Measurements from ENCODE around the gene ADAMTSL3.
"Not testable (repeated sequence)": the region's sequence is repeated elsewhere in the genome, so short reads cannot be mapped to it uniquely, and the experiment has no call there.

The ADAMTSL3 gene

DNA sequence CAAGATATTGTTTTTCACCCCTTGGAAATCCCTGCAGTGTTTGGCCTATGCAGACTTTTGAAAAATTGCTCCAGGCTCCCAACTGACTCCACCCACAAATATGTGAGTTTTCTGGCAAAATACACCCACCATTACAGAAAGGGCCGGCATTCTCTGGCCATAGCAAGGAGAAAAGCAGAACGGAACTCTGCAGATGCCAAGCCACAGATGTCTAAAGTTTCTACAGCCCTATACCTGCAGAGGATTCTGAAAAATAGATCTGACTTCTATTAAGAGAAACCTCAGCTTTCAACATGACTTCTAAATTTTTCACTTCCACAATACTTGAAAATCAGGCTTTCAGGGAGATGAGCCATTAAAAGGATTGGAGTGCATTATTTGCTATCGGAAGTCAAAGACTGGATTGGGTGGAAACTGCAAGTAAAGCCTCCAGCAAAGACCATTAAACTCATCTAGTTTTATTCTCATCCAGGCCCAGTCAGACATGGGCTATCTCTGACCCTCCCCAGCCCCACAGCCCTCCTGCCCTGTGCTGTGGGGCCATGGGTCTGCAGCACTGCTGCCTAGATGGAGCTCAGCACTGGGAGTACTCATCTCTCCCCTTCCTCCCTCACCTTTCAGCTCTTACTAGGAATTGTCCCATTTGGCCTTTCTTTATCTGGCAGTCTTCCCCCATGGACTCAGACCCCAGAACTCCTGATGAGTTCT lies 338.6 kb downstream of the ADAMTSL3 start:
- DNase-seq: no peak

- DNase-seq: no peak
These were observed 339.7 kb downstream of the ADAMTSL3 start for GRCh38 chr15:83993591-83993990.

DNA sequence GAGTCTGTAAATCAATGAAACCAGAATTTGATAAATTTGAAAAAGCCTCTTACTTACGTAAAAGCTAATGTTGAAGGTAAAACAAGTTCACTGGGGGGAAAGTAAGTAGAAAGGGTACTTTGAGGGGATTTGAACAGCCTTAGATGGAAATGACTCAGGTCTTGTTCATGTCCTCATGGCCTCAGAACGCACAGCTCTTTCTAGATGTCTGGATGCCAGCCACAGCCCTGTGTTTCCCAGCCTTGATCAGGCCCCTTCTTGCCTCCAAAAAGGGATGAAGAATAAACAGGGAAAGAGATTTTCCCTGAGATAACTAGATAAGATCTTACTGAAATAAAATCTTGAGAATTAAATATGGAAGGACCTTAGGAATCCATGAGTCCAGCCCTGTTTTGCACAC lies 344.6 kb downstream of the ADAMTSL3 start:
- DNase-seq: no peak

- no peak for DNase-seq
These were observed 345.6 kb downstream of the ADAMTSL3 start for GRCh38 chr15:83999396-84000135.

DNA sequence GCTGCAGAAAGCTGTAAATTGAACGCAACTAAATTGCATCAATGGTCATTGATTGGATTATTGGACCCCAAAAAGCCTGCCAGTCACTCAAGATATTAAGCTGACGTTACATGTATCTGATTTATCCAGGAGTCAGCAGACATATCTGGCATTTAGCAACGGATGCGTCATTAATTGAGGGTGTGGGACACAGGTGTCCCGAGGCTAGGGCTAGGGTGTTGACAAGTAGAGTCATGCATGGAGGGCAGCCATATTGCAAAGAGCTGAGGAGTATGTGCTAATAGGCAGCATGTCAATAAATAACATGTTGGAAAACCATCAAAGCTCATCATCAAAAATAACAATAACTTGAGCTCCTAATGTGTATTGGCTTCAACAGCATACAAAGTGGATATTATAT lies 347.1 kb downstream of the ADAMTSL3 start:
- DNase-seq: no peak

- no peak for DNase-seq
These were observed 347.7 kb downstream of the ADAMTSL3 start for GRCh38 chr15:84001655-84002054.

DNA sequence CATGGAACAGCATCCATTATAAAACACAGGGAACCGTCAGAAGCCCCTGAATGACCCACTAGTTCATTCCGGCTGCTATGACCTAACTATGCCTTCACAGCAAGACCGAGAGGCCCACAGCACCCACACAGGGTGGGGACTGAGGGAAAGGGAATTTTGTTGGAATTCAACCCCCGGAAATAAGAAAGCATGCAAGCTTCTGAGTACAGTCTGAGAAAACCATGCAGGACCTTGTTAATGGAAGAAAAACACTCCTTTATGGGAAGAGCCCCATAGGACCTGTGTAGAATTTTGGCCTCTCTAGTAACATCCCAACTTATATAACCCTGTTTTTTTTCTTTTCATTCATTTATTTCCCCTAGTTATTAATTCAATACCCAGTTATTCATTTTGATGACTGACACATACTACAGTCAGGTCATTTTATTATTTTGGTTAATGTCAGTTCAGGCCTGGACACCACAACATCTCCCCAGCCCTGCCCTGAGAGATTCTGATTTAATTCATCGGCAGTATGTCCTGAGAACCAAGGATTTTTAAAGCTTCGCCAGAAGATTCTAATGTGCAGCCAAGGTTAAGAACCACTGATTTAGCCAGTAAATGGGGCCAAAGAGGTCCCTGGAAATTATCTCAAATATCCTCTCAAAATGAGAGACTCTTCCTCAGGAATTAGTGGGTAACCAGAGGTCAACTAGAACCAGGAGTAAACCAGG lies 350.0 kb downstream of the ADAMTSL3 start:
- DNase-seq: no peak

DNA sequence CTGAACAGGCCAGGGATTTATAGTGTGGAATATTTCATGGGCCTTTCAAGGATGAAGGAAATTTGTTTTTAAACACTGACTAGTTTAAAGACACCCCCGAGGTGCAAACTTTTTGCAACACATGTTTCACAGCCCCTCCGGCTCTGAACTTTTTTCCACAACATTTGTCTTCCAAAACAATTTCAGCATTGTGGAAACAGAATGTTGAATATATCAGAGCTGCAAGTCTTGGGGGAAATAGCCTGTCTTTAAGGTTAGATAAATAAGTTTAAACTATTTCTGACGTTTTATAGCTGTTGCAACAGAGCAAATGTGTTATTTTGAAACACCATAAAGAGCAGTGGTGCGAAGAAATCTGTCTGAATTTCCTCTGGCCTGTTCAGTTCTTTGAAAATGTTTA lies 352.5 kb downstream of the ADAMTSL3 start:
- no peak for DNase-seq

DNA sequence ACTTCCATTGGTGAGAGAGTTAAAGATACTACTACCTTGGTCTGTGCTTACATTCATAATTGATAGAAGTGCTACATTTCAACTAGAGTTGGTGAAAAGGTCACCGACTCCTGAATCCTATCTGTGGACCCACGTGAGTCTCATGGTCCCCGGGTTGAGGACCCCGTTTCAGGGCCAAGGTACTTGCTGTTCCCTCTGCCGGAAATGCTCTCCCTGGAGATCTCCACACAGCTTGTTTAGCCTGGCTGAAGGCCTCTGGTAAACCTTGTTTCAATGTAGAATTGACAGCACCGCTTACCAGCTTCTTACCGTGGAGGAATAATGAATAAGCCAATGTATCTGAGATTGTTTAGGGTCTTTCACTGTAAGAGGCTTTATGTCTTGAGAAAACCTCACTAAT lies 355.7 kb downstream of the ADAMTSL3 start:
- no peak for DNase-seq

- no peak for DNase-seq
These were observed 356.3 kb downstream of the ADAMTSL3 start for GRCh38 chr15:84010246-84010645.

DNA sequence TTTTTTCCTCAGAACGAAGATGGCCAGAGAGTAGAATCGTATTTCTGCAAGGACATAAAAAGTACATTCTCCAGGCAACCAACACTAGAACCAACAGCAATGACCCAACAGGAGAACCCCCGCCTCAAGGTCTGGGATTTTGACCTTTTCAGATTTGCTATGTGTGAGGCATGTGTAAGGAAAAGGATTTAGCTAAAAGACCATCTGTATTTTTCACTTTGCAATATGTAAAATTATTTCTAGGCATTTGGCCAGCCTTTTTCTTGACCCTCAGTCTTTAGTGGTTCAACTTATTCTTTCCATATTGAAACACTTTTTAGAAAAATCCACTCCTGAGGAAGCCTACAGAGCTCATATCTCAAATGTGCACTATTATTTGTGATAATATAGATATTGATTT lies 362.4 kb downstream of the ADAMTSL3 start:
- no peak for DNase-seq

DNA sequence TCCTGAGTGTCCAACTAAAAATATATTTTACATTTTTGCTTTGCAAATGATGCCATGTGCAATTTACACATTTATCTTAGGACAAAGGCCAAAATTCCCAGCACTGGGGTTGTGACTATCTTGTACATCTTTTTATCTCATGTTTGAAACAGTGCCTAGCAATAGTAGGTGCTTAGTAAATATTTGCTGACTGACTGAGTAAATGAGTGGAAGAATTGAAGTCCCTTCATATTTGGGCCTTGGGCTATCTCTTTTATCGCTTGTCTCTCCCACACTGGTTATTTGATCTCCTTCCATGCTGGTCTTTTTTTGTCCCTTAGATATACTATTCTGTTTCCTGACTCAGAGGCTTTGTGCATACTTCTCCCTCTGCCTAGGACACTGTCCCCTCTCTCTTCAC lies 368.6 kb downstream of the ADAMTSL3 start:
- DNase-seq: no peak

DNA sequence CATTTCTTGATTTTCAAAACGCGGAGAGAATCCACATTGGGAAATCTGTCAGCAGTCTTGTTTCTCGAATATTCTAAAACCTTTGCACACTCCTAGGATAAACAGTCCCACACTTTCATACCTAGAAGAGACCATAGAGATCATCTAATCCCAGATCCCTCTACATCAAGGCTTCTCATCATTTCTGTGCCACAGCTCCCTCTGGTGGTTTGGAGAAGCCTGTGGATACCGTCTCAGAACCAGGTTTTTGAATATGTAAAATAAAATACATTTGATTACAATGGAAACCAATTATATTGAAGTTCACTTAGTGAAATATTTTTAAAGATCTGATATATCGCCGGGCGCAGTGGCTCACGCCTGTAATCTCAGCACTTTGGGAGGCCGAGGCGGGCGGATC lies 369.7 kb downstream of the ADAMTSL3 start:
- DNase-seq: no peak

DNA sequence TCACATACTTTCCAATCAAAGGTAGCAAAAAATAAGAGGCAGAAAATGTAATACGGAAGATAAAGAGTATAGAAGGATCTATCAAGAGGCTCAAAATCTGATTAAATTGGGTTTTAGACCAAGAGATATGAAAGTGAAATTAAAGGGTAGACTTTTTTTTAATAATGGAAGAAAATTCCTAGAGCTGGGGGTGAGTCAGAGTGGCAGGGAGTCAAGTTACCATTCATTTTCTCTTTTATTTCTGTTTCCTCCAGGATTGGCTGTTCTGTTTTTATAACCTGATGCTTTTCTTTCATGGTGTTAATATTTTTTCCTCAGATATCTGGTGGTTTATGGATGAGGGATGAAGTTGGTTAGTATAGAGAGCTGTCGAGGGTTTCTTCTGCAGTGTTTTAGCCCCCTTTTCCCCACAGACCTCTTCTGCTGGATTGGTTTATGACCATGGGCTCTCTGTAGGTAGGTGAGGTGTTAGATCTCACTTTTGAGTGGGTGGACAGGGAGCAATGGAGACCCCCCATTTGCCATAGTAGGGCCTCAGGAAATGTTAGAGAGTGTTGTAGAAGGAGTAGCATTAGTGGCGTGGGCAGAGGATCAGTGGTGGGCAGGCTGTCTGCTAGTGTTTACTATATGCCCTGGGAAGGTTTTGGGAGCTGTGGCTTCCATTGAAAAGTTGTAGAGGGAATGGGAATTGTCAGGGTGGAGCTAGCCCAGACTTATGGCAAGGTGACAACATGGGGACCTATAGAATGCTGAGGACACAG lies 380.1 kb downstream of the ADAMTSL3 start:
- DNase-seq: no peak

GRCh38 chr15:84034578-84035398 lies 380.9 kb downstream of the ADAMTSL3 start:
- DNase-seq: no peak

DNA sequence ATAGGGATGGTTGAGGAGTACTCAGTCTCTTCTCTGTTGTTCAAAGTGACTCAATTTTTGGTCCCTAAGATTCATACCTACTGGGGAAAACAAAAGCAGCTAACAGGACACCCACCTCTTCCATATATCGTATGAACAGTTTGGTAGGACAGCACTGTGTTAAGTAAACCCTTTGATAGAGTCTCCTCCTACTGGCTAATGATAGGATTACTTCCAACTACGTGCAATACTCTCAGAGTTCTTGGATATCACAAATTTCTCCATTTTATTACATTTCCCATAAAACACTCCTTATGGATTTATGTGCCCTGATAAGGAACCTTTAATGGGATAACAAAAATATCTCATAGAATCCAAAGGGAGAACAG lies 381.5 kb downstream of the ADAMTSL3 start:
- DNase-seq: no peak

- DNase-seq: no peak
These were observed 383.4 kb downstream of the ADAMTSL3 start for GRCh38 chr15:84037301-84037700.

DNA sequence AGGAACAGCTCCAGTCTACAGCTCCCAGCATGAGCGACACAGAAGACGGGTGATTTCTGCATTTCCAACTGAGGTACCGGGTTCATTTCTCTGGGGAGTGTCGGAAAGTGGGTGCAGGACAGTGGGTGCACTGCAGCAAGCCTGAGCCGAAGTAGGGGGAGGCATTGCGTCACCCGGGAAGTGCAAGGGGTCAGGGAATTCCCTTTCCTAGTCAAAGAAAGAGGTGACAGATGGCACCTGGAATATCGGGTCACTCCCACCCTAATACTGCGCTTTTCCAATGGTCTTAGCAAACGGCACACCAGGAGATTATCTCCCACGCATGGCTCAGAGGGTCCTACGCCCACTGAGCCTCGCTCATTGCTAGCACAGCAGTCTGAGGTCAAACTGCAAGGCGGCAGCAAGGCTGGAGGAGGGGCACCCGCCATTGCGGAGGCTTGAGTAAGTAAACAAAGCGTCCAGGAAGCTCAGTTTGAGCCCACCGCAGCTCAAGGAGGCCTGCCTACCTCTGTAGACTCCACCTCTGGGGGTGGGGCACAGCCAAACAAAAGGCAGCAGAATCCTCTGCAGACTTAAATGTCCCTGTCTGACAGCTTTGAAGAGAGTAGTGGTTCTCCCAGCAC lies 388.6 kb downstream of the ADAMTSL3 start:
- DNase-seq: not testable (repeated sequence)

- DNase-seq: no peak
These were observed 392.2 kb downstream of the ADAMTSL3 start for GRCh38 chr15:84046064-84046637.

DNA sequence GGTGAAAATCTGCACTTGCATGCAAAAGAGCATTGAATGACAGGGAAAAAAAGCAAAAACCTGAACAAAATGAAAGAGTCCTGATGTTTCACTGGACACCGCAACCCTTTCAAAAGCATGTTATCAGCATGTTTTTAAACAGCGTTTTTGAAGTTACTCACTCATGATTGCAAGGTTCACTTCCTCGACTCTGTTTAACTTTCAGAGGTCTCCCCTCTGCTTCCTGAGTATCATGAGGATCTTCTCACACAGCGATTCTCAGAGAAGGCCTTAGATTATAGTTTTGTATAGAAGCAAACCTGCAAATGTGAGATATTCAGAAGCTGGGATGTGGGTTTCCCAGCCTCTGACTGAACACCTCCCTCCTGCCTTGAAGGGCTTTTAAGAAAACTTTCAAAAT lies 395.6 kb downstream of the ADAMTSL3 start:
- DNase-seq: not testable (repeated sequence)

- DNase-seq: no peak
These were observed 396.2 kb downstream of the ADAMTSL3 start for GRCh38 chr15:84050076-84050475.

Measured in CD4-positive, alpha-beta T cell treated with Interleukin-4 for 4 hours (primary cell).